A549 (cell line): ENCODE data around the gene DSCAM.

Experiments used
- CTCF ChIP-seq: fragments of >200 bp; sonication (Bioruptor Twin); formaldehyde crosslinking; IDR thresholded peaks from 3 replicates; pipeline ENCODE4 v1.5.1; 2016
- JUNB ChIP-seq: fragments of >200 bp; sonication (Bioruptor Twin); formaldehyde crosslinking; IDR thresholded peaks from 2 replicates; pipeline ENCODE4 v1.6.1; 2016
- KDM1A ChIP-seq: fragments of 200-600 bp; sonication (generic); IDR thresholded peaks from 2 replicates; pipeline ENCODE4 v1.6.1; 2016; ENCODE audit warnings: low read depth, mild to moderate bottlenecking
- MAX ChIP-seq: IDR thresholded peaks from 2 replicates; pipeline ENCODE4 v1.6.1; 2012
- POLR2A ChIP-seq: IDR thresholded peaks from 2 replicates; pipeline ENCODE4 v1.6.1; 2012; ENCODE audit warnings: mild to moderate bottlenecking, low read length

GRCh38 chr21:40250514-40251294 lies 596.3 kb downstream of the DSCAM start:
- no peak for TF ChIP-seq POLR2A
- TF ChIP-seq KDM1A: no peak
- TF ChIP-seq CTCF: no peak
- no peak for TF ChIP-seq MAX
- TF ChIP-seq JUNB: no peak
